GM19324 (cell line): ENCODE results near the gene GCNT2.
"Not testable (repeated sequence)": the region's sequence is repeated elsewhere in the genome, so short reads cannot be mapped to it uniquely, and the experiment has no call there.

Source experiments
- ATAC-seq: cut with Tn5 transposase; IDR thresholded peaks from one replicate; pipeline ENCODE4 v1.9.1; 2021; ENCODE audit warnings: mild to moderate bottlenecking, moderate library complexity; ENCODE audit not compliant: unreplicated experiment, low FRiP score

GCNT2 gene

DNA sequence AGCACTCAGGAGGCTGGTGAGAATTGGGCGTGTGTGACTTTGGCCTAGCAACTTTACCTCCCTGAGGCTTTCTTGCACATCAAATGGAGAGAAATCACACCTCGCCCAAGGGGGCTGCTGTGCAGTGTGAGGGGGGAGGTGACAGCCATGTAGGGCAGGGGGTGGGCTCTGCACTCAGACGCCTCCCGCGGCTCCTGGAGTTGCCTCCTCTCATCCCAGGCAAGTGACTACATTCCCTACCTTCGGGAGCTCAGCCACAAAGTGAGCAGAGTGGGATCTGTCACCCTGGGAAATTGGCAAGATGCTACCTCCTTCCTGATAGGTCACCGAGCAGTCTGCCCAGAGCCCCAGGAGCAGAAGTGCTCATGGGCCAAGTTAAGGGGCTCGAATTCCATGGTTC is 56.0 kb downstream of the GCNT2 start:
- ATAC-seq, result no peak

DNA sequence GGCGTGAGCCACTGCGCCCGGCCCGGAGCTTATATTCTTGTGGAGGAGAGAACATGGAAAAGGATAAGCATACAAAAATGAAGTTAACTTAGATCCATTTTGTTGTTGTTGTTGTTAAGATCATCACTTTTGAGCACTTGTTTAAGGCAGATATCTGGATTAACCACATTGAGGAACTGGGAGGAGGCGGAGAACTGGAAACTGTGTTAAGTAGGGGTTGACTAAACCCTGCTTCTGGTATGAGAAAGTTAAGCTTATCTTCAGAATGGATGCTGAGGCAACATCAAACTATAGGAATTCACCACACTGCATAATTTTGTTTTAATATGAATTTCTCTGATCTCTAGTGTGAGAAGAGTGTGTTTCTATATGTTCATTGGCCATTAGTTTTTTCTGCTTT is 57.6 kb downstream of the GCNT2 start:
- ATAC-seq, result no peak

DNA sequence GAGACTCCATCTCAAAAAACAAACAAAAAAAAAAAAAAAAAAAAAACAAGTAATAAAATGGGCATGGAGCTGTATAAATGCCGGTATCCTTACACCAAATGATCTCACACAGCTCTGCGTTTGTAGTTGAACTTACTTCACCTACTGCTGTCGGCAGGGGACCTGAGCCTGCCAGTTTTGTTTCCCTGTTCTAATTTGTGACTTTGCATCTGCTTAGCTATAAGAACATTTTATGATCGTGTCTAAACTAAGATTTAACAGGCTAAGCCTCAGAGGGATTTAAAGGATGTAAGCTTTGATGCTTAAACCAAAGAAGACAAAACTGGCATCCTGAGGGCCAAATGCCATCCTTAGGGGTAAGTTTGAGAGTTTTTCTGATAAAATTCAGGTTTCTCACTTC is 58.7 kb downstream of the GCNT2 start:
- ATAC-seq, result no peak

DNA sequence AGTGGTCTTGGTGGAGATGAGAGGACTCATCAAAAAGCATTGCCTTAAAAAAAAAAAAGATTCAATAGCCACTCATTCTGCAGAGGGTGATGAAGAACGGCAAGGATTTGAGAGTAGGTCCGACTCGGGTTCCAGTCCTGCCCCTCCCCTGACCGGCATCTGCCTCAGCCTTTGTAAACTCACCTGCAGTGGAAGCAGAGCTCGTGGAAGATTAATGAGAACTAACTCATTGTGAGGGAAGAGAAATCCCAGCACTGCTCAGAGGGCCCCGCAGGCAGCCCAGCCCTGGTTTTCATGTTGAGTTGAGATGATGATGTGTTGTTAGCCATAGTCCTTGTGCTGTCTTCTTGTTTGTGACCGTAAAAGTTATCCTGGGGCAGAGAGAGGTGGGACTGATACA is 59.4 kb downstream of the GCNT2 start:
- no peak for ATAC-seq

DNA sequence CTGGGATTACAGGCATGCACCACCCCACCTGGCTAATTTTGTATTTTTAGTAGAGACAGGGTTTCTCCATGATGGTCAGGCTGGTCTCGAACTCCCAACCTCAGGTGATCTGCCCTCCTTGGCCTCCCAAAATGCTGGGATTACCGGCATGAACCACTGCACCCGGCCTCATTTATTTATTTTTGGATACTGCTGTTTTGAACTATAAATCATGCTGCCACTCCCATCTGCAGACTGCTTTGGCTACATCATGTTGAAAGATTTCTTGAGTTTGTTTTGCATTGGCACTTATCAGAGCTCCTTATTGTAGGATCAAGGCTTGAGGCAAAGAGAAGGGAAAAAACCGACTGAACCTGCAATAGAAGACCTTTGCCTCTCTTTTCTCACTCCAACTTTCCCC is 60.3 kb downstream of the GCNT2 start:
- ATAC-seq, result not testable (repeated sequence)

DNA sequence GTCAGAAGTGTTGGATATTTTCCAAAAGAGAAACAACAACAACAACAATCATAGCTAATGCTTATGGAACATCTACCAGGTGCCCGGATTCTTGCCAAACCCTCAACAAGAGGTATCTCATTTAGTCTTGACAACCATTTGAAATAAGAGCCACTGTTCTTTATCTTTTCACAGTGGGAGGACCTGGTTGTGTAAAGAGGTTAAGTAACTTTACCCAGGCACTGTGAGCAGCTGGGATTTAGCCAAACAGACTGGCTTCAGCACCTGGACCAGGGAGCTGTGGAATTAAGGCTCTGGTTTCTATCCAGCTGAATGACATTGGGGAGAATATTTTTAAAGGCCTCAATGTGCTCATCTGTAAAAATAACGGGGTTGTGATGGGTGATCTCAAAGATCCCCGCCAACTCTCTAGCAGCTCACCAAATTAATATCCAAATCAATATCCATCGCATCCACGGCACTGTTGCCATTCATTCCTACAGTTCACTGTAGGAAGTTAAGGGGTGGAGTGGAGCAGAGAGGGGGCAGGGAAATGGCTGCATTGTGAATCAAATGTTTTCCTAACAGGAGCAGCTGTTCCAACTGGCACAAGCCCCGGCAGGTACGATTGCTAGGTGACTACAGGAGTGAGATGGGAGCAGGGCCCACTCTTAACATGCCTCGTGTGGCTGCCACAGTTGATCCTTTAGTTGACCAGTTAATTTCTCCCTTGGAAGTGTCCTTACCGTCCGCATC is 61.8 kb downstream of the GCNT2 start:
- ATAC-seq, result no peak

DNA sequence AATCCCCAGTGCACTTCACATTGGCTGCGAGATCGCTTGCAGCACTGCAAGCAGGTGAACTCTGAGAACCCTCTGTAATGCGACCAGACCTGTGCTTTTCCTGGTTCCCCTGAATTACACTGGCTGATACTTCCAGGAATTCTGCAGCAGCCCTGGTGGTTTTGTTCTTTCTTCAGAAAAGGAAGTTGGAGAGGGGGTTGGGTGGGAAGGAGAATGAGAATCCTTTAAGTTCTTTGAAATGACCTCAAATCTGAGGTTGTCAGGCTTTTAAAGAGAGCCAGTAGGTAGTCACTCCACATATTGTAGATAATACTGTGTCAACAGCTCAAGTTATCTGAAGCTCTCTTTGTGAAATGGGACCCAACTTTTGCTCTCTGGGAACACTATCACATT is 62.4 kb downstream of the GCNT2 start:
- no peak for ATAC-seq

DNA sequence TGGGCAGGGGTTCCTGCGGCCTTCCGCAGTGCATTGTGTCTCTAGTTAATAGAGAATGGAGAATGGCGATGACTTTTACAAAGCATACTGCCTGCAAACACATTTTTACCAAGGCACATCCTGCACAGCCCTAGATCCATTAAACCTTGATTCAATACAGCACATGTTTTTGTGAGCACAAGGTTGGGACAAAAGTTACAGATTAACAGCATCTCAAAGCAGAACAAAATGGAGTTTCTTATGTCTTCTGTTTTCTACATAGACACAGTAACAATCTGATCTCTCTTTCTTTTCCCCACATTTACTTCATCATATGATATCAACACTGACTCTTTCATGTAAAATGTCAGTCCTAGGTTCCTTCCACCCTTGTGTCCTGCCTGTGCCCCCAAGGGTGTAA is 63.5 kb downstream of the GCNT2 start:
- ATAC-seq, result no peak

DNA sequence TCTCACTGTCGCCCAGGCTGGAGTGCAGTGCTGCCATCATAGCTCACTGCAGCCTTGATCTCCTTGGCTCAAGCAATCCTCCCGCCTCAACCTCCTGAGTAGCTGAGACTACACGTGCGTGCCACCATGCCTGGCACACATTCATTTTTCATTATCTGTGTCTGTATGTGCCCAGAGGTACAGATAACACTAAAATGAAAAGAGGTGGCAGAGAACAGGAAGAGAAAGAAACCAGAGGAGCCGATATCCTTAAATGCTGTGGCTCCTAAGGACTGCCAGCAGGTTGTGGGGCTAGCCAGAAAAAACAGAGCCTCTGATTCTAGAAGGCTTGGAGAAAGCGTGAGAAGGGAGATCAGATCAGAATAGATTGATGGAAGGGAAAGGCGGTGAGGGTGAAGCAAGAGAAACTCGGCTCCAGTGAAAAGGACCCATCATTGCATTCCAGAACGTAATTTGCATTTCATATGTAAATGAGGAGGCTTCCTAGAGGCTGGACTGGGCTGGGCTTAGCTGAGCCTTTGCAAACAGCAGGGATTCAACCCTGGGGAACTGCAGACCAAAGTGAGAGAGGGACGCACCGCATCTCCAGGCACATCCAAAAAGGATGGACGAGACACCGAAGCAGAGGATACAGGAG is 64.2 kb downstream of the GCNT2 start:
- no peak for ATAC-seq

DNA sequence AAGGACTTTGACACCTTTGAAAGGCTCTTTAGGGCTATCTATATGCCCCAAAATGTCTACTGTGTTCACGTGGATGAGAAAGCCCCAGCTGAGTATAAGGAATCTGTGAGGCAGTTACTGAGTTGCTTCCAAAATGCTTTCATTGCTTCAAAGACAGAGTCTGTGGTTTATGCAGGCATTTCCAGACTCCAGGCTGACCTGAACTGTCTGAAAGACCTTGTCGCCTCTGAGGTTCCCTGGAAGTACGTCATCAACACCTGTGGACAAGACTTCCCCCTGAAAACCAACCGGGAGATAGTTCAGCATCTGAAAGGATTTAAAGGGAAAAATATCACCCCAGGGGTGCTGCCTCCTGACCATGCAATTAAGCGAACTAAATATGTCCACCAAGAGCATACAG is 65.2 kb downstream of the GCNT2 start:
- ATAC-seq, result no peak

DNA sequence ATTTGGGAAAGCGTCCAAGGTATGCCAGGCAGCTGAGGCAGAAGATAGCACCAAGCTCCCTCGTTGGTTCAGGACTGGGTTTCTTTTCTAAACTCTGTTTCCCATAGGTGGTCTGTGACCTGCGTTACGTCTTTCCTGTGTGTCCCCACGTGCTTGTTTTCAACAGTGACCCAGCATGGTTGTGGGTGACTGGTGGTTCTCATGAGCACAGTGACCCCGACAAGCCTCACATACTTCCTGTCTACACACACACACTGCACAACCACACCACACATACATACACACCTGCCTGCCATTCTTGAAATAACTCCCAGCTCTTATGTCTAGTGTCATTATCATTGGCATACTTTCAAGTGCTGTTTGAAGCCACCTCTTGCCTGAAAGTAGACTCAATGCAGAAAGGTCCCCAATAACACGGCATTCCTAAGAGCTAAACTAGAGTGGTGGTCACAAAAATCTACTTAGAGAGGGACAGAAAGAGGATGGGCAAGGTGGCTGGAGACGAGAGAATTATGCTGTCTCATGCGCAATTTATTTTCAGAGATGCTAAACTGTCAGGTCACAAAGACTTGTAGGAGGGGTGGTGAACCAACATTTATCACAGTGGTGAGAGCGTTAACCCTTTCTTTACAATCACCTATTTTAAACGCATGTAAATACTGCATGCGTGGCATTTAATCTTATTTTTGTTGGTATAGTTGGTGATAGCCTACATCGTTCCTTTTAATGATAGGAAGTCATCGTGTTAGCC is 66.7 kb downstream of the GCNT2 start:
- no peak for ATAC-seq

DNA sequence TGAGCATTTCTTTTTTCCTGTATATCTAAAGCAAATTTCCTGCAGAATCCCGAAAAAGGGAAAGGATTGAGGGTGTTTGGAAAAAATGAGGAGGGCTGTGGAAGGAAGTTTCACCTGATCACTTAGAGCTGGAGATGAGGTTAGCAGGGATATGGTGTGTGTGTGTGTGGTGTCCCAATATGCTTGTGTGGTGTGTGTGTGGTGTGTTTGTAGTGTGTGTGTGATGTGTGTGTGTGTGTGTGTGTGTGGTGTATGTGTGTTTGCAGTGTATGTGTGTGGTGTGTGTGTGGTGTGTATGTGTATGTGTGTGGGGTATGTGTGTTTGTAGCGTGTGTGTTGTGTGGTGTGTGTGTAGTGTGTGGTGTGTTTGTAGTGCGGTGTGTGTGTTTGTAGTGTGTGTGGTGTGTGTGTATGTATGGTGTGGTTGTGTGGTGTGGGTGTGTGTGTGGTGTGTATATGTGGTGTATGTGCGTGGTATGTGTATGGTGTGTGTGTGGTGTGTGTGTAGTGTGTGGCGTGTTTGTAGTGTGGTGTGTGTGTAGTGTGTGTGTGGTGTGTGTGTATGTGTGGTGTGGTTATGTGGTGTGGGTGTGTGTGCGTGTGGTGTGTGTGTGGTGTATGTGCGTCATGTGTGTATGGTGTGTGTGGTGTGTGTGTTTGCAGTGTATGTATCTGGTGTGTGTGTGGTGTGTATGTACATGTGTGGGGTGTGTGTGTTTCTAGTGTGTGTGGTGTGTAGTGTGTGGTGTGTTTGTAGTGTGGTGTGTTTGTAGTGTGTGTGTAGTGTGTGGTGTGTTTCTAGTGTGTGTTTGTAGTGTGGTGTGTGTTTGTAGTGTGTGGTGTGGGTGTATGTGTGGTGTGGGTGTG is 67.6 kb downstream of the GCNT2 start:
- no peak for ATAC-seq

DNA sequence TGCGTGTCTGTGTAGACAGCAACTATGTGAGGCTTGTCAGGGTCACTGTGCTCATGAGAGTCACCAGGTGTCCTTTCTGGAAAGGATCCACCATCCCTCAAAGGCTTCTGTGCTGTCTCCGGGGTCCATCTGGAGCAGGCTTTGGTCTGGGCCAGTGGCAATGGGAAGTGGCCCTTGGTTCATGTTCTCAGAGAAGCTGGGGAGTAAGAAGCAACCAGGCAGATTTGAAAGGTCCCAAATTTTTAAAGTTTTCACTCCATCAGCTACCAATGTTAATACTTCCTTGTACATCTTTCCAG is 68.2 kb downstream of the GCNT2 start:
- ATAC-seq, result no peak

DNA sequence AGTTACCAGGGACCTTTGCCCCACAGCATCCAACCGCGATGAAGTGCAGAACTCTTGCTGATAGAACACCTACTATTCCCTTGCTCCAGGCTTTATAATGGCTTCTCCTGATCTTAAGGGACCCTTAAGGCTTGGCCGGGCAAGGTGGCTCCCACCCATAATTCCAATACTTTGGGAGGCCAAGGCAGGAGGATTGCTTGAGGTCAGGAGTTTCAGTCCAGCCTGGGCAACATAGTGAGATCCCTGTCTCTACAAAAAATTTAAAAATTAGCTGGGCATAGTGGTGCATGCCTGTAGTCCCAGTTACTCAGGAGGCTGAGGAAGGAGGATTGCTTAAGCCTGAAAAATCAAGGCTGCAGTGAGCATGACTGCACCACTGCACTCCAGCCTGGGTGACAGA is 68.8 kb downstream of the GCNT2 start:
- ATAC-seq, result no peak

DNA sequence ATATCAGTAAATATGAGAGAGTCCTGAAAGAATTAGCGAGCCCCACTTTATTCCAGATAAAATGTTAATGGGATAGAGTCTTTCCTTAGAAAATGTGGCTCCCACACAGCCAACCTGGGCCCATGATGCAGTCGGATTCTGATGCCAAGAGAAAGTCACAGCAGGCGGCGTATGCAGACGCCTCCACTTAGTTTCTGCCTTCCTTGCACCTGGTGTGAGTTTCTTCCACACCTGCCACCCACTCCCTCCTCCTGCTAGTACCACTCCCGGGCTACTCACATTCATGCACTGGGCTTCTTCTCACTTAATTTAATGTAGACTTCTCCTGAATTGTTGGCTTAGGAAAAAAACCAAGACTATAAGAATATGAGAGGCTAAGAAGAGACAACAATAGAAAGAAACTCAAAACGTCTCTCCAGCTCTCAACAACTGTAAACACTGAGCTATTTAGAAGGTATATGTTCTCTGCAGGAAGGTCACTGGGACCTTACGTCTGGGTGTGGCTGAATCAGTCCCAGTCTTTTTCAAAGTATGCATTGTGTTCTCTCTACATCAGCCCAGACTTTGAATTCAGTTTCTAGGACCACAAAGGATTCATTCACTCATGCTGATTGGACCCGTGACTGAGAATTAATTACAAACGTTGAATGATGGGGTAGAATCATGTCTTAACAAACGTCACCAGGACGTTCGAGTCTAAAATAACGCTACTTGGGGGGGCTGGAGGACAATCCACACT is 70.4 kb downstream of the GCNT2 start:
- ATAC-seq, result no peak

DNA sequence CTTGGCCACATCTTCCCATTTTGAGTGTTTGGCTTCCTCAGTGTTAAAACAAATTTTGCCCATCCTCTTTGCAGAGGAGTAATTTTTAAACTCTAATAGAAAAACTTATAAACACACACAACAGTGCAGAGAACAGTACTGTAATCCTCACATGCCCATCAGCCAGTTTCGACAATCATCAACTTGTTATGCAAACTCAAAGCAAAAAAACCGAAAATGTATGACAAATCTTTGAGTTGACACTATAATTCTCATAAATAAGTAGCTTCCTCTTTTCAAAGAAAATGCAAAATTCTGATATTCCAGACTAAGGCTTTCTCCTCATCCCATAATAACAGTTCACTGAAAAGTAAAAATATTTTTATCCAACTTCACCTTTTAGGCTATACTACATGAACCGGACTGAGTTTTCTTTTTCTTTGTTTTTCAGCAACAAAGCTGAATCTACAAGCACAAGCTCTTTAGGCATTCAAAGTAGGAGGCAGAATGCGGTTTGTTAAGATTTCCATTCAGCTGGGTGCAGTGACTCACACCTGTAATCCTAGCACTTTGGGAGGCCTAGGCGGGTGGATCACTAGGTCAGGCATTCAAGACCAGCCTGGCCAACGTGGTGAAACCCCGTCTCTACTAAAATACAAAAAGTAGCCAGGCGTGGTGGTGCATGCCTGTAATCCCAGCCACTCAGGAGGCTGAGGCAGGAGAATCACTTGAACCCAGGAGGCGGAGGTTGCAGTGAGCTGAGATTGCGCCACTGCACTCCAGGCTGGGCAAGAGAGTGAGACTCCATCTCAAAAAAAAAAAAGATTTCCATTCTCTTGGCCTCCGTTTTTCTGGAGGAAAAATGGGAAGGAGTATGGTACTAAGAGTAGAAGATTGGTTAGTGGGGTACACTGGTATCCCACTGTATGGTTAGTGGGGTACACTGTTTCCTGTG is 74.8 kb downstream of the GCNT2 start:
- no peak for ATAC-seq

DNA sequence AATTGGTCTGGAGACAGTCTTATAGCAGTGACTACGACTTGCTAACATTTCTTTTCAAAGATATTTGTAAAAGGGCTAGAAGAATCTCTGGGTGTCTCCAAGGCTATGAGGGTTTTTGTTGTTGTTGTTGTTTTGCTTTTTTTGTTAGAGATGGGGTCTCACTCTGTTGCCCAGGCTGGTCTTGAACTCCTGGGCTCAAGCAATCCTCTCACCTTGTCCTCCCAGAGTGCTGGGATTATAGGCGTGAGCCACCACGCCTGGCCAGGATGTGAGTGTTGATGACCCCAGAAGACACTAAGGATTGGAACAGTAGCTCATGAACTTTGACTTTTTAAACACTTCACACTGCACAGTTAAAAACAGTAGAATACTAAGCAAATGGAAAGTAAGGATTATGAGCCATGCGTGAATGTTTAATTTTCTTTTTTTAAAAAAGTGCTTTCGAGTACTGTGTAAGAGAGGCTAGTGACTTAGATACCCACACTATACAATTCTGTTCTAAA is 76.4 kb downstream of the GCNT2 start:
- ATAC-seq, result no peak

DNA sequence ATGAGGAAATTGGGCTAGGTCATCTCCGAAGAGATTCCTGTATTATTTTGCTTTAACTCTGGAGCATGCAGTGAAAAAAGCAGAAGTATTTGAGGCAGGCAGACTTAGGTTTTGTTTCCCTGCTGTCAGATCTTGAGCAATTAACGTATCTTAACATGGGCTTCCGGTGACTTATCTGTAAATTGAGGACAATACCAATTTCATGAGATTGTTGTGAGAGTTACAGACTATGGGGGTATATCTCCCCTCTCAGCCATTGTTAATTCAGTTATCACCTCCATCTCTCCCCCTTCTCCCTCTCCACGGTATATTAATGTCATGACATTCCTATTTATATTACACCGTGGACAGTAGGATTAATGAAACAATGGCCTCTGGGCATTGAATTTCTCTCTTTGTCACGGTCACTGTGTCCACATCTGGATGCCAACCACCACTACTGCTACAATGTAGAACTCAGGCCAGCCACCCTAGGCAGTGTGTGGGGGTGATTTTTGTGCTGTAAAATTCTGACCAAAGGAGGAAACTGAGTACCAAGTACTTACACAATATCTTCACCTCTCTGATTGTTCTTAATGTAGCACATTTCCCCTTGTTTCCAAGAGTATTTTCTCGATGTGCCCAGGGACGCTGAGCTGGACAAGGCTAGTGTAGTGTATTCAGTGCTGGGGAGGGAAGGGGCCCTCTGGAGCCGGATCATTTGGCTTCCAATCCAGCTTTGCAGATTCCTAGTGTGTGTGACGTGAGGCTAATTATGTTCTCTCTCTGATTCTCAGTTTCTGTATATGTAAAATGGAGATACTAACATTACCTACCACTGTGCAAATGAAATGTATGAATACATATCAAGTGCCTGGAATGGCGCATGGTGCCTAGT is 77.2 kb downstream of the GCNT2 start:
- ATAC-seq, result no peak
